Thymus (tissue), 11 donors: ENCODE results near the gene APBB2. TPM values are rescaled to one million over a fixed set of nuclear protein-coding genes. Genes with fewer than 3 reads are reported as not detected.
A peak's percentile ranks its signal among the peaks of the same experiment; 100 is the strongest.

ENCODE experiments used
- DNase-seq, 9 donors: peaks; one replicate each; pipeline ENCODE4 v3.0.0-alpha.2; 2013; ENCODE audit warnings: low spot score in 9 of 9, low read depth in 6 of 9, missing footprints in 1 of 9
- H3K27ac ChIP-seq, 2 donors: one replicate each; pipeline ENCODE4 v1.5.1; 2013; ENCODE audit warnings: control low read depth in 1 of 2, low read depth in 1 of 2, low read length in 1 of 2, mild to moderate bottlenecking in 1 of 2, moderate library complexity in 1 of 2
- H3K27me3 ChIP-seq, 2 donors: one replicate each; pipeline ENCODE4 v1.5.1; 2013; ENCODE audit warnings: low read length in 1 of 2; ENCODE audit not compliant: control insufficient read depth in 2 of 2, insufficient read depth in 1 of 2
- H3K36me3 ChIP-seq, 2 donors: one replicate each; pipeline ENCODE4 v1.5.1; 2013; ENCODE audit warnings: low read length in 1 of 2, mild to moderate bottlenecking in 1 of 2, moderate library complexity in 1 of 2; ENCODE audit not compliant: control insufficient read depth in 2 of 2, insufficient read depth in 2 of 2
- H3K4me1 ChIP-seq, 2 donors: one replicate each; pipeline ENCODE4 v1.5.1; 2013; ENCODE audit warnings: low read length in 2 of 2; ENCODE audit not compliant: control insufficient read depth in 2 of 2, insufficient read depth in 2 of 2
- H3K4me3 ChIP-seq, 2 donors: one replicate each; pipeline ENCODE4 v1.5.1; 2013; ENCODE audit warnings: low read length in 2 of 2, control low read depth in 1 of 2, mild to moderate bottlenecking in 1 of 2
- H3K9me3 ChIP-seq, 2 donors: one replicate each; pipeline ENCODE4 v1.5.1; 2013; ENCODE audit warnings: low read length in 1 of 2, mild to moderate bottlenecking in 1 of 2; ENCODE audit not compliant: control insufficient read depth in 2 of 2, insufficient read depth in 1 of 2
- WGBS: extraction: QIAGEN DNeasy Blood & Tissue Kit; methylation state at CpG from one replicate; pipeline ENCODE4 v1.1.7; 2013; 5-methylcytosine and 5-hydroxymethylcytosine counted together
- polyA plus RNA-seq: library from polyadenylated mRNA; stranded (reverse); fragments of 200-250 nt; gene quantifications from one replicate; pipeline ENCODE4 v1.2.3, GENCODE V29; 2013
- total RNA-seq: library from RNA; stranded (reverse); fragments of 120-200 nt; gene quantifications from one replicate; pipeline ENCODE4 v1.2.4, GENCODE V29; 2013
- donor health status: healthy.

APBB2 gene
- total and polyA plus RNA-seq, 2 donors: 10.0 to 20.2 TPM

DNA sequence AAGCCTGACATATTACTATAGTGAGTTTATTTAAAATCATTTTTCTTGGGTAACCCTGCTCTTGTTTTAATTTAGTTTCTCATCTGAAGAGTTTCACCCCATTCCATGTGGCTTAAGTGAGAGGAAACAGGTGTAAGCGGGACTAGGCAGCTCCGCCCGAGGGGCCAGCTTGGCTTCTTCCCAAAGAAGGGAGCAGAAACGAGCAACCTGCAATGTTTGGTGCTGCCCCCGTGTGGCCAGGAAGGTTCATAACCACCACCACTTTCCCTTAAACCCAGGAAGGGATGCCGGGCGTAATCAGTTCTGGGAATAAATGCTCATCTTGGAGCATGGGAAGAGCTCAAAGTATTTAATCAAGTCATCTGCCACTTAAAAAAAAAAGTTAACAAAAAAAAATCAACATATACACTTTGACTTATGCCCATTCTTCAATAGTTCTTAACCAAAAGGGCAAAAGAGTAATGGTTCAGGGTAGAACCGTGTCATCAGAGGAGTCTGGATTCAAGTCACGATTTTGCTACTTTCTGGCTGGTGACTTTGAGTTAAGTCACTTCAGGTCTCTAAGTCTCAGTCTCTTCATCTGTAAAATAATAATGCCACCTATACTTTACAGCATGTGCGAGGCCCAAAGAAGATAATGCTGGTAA is 316.7 kb downstream of the APBB2 start:
- DNase-seq: peak in 7 of 9 donors; percentile 19 to 70 (median 44)
- no peaks in the 10 kb centered on the region for H3K4me1 ChIP-seq
- H3K36me3 ChIP-seq: peaks cover 0 to 3% of the 10 kb centered on the region in 2 donors
- 39% methylated on average over 10 of the region's 10 CpGs for WGBS
- H3K27ac ChIP-seq: peak overlapping the region in 1 of 2 donors; percentile 31
- no peak overlapping the region for H3K4me3 ChIP-seq
- no peaks in the 10 kb centered on the region for H3K9me3 ChIP-seq
- H3K27me3 ChIP-seq: no peaks in the 10 kb centered on the region

DNA sequence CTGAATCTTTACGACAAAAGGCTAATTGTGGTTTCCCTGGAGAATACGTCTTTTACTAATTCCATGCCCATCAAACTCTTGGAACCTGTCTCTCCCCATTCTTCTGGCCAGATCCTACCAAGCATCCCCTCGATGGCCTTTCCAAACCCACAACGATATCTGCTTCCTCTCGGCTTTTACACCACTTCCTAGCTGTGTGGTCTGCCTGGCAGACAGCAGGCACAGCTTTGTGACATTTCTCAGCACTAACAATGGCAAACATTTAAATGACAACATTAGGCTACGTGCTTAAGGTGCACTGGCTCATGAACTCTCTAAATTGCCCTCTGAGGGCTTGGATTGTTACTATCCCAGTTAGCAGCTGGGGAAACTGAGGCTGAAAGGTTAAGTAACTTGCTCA is 323.6 kb downstream of the APBB2 start:
- no peaks in the 10 kb centered on the region for H3K9me3 ChIP-seq
- peak in 1 of 9 donors; percentile 14 for DNase-seq
- no peaks in the 10 kb centered on the region for H3K4me1 ChIP-seq
- no peak overlapping the region for H3K4me3 ChIP-seq
- no peaks in the 10 kb centered on the region for H3K27me3 ChIP-seq
- peaks cover 0 to 2% of the 10 kb centered on the region in 2 donors for H3K36me3 ChIP-seq
- WGBS: 42% methylated on average over 6 of the region's 6 CpGs
- H3K27ac ChIP-seq: no peak overlapping the region

DNA sequence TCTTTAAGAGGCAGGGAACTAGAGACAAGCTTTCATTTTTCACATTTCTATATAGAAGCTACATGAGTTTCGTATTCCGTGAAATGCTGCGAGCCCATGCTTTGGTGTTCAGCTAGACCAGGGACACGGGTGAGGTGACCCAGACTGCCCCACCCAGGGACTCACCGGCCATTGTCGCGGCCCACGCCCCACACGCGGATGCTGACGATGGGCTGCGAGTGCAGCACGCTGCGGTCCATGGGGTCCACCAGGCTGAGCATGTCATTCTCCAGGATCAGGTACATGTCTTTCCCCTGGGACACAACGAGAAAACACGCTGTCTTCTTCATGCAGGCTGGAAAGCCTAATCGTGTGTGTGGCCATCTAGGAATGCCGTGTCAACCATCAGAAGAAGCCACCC is 324.1 kb downstream of the APBB2 start:
- Histone ChIP-seq H3K4me3 (no peak overlapping the region), H3K9me3 (no peaks in the 10 kb centered on the region), H3K36me3 (peaks cover 0 to 2% of the 10 kb centered on the region in 2 donors), H3K4me1 (no peaks in the 10 kb centered on the region), H3K27ac (no peak overlapping the region), H3K27me3 (no peaks in the 10 kb centered on the region)
- no peak for DNase-seq
- 97% methylated on average over 18 of the region's 18 CpGs for WGBS

DNA sequence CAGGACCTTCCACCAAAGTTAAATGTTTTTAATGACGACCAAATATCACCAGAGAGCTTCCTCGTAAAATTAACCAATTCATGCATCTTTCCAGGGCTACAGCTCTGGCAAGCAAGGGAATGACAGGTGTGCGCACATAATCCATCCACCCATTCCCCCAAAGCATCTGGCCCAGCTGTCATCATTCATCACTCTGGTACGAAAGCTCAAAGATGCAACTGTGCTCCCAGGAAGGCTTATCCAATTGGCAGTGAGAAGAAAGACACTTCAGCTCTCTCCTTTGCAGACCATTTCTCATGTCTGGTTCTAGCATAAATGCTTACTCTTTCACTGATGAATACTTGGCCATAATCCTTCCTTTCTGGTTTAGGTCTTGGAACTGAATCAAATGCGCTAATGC is 325.4 kb downstream of the APBB2 start:
- Histone ChIP-seq H3K9me3 (no peaks in the 10 kb centered on the region), H3K4me1 (no peaks in the 10 kb centered on the region), H3K36me3 (peaks cover 0 to 2% of the 10 kb centered on the region in 2 donors), H3K27me3 (no peaks in the 10 kb centered on the region), H3K4me3 (no peak overlapping the region), H3K27ac (no peak overlapping the region)
- 97% methylated on average over 5 of the region's 5 CpGs for WGBS
- DNase-seq: no peak

DNA sequence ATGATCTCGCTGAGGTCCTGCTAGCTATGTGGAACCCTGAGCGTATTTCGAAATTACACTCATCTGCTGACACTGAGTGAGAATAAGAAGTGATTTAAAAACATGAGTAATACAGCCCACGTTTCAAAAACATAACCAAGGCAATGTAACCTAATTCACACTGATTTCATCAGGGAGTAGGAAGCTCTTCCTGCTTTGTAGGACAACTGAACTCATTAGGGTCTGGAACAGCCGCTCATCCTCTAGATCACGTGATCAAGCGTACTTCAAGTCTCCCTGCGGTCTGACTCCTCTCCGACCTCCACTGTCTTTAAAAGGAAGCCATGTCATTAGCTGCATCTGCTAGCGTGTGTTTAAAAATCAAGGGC is 326.6 kb downstream of the APBB2 start:
- Histone ChIP-seq H3K4me1 (no peaks in the 10 kb centered on the region), H3K27ac (no peak overlapping the region), H3K9me3 (no peaks in the 10 kb centered on the region), H3K36me3 (peaks cover 0 to 2% of the 10 kb centered on the region in 2 donors), H3K4me3 (no peak overlapping the region), H3K27me3 (no peaks in the 10 kb centered on the region)
- 94% methylated on average over 10 of the region's 10 CpGs for WGBS
- no peak for DNase-seq

DNA sequence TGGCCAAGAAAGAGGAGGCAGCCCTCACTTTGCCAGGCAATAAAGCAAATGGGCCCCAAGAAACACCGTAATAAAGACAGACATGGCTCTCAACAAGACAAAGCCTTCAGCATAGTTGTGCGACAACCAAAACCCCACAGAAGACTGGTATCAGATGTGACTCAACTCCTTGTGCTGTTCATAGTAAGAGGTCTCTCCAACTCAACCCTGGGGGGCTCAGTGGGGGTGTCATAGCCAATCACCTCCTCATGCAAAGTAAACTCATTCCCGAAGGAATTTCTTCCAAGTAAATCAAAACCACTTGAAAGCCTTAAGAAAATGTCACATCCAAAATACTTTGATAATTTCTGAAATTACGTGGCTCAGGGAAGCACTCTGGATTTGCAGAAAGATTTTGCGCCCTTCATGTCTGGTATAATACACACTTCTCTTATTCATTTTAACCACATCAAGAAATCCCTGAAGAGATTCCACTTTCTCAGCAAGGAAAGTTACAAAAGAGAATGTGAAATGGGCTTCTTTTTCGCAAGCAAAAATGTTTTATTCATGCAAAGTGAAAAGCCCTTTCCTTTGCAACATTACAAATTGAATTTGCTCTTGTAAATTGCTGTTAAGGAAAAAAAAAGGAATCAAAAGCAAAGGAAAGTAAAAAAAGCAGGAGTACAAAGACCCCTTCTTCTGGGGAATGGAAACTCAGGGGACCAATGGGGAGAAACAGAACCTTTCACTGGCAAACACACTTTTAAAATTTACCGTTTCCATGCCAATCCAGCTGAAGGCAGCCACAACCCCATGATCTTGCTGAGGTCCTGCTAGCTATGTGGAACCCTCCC is 327.2 kb downstream of the APBB2 start:
- 97% methylated on average over 7 of the region's 7 CpGs for WGBS
- no peak overlapping the region for H3K27ac ChIP-seq
- DNase-seq: no peak
- H3K27me3 ChIP-seq: no peaks in the 10 kb centered on the region
- H3K9me3 ChIP-seq: no peaks in the 10 kb centered on the region
- H3K4me3 ChIP-seq: no peak overlapping the region
- peaks cover 0 to 2% of the 10 kb centered on the region in 2 donors for H3K36me3 ChIP-seq
- no peaks in the 10 kb centered on the region for H3K4me1 ChIP-seq

DNA sequence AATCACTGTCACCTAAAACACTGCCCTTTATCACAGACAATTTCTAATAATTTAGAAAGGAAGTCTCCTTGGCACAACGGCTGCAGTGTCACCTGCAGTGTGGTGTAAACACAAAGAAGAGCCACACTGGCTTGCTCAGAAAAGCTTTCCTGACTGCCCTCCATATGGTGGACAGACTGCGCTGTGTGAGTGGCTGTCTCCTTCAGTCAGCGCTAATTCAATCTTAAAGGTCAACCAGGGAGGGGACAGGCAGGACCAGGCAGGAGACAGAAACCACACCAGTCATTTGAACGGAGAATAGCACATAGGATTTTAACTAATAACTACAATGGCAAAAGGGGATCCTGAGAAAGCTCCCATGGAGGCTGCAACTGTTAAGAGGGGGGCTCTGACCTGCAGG is 332.5 kb downstream of the APBB2 start:
- H3K4me3 ChIP-seq: no peak overlapping the region
- 95% methylated on average over 4 of the region's 4 CpGs for WGBS
- no peaks in the 10 kb centered on the region for H3K27me3 ChIP-seq
- no peak for DNase-seq
- no peak overlapping the region for H3K27ac ChIP-seq
- H3K36me3 ChIP-seq: no peaks in the 10 kb centered on the region
- H3K4me1 ChIP-seq: no peaks in the 10 kb centered on the region
- no peaks in the 10 kb centered on the region for H3K9me3 ChIP-seq

DNA sequence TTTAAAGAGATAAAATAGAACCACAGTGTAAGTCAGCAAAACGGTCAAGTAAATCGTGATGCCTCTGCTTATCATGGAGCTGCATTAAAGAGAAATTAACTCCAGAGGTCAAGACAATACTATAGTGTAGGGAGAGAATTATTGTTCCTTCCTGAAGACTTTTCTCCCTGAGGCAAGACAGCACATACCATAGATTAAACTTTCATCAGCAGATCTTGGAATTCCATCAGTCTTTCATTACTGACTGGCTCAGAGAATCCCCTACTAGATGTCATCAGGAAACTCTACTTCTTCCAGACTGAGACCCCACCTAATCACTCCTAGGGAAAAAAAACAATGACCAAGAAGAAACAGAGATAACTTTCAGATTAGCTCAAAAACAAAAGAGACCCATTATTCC is 333.2 kb downstream of the APBB2 start:
- H3K4me1 ChIP-seq: no peaks in the 10 kb centered on the region
- no peak for DNase-seq
- H3K36me3 ChIP-seq: no peaks in the 10 kb centered on the region
- WGBS: 94% methylated on average over 2 of the region's 2 CpGs
- no peaks in the 10 kb centered on the region for H3K9me3 ChIP-seq
- no peak overlapping the region for H3K27ac ChIP-seq
- H3K27me3 ChIP-seq: no peaks in the 10 kb centered on the region
- no peak overlapping the region for H3K4me3 ChIP-seq

DNA sequence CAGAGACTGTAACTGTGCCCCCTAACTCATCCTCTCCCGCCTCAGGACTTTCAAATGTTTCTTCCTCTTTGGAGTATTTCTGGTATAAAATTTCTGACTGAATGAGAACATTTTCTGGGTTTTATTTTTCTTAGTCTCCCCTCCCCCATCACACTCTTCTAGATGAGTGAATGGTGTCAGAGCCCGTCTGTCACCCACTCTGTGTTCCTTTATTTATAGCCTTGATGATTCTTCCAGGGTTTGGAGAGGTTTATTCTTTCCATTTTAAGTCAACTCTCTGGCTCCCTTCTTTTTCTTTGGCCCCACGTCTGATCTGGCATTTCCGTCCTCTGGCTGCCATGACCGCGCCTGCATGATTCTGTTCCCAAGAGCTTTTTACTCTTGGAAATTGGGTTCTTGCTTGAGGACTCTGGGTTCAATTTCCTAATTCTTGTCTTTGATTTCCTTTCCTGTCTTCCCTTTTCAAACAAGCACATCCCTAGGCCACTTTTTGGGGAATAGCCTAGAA is 335.7 kb downstream of the APBB2 start:
- no peaks in the 10 kb centered on the region for H3K36me3 ChIP-seq
- H3K9me3 ChIP-seq: no peaks in the 10 kb centered on the region
- no peaks in the 10 kb centered on the region for H3K4me1 ChIP-seq
- no peak overlapping the region for H3K27ac ChIP-seq
- no peak overlapping the region for H3K4me3 ChIP-seq
- 97% methylated on average over 6 of the region's 6 CpGs for WGBS
- no peak for DNase-seq
- H3K27me3 ChIP-seq: no peaks in the 10 kb centered on the region
